ENCODE data around the gene SPECC1.

- TF ChIP-seq CTCF (IDR thresholded peaks at IDR 0.05): no peak
- no peak for TF ChIP-seq POLR2A (IDR thresholded peaks at IDR 0.05)
Measured at GRCh38 chr17:20059728-20060188, 50.6 kb downstream of the SPECC1 start.
